Raji (cell line): ENCODE measurements around the gene ANKS4B.

Source experiments
- POLR2A ChIP-seq: IDR thresholded peaks from 2 replicates; pipeline ENCODE4 v1.6.1; 2011; ENCODE audit warnings: low read depth, low read length, control low read depth; ENCODE audit not compliant: insufficient read depth

The ANKS4B gene

GRCh38 chr16:21300309-21301167 is 67.0 kb downstream of the ANKS4B start:
- TF ChIP-seq POLR2A = peak; percentile 64

DNA sequence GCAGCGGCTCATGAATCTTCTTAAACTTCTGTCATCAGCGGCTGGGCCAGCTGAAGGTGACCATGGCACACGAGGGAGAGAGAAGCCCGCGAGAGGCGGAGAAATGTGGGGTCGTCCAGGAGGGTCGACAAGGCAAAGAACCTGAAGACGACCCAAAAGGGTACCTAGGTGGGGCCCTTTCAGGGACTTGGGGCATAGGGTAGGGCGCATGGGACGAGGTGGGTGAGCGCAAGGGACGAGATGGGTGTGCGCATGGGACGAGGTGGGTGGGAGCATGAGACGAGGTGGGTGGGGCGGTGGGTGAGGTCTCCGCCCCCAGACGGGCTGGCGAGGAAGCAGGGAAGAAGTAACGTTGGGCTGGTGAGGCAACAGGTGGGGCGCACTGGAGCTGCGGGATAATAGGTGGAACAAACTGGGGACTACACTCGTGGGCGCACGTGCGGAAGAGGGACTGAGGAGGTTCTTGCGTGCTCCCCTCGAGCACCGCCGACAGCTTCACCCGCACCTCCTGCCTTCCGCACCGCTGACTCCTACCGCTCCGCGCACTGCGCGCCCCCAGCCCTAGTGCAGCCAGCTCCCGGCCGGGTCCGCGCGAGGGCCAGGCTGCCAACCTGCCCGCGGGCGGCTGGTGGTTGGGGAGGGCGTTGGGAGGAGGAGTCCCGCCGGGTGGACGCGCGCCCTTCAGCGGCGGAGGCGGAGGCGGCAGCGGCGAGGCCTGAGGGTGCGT is 67.8 kb downstream of the ANKS4B start:
- peak; percentile 64 for TF ChIP-seq POLR2A

DNA sequence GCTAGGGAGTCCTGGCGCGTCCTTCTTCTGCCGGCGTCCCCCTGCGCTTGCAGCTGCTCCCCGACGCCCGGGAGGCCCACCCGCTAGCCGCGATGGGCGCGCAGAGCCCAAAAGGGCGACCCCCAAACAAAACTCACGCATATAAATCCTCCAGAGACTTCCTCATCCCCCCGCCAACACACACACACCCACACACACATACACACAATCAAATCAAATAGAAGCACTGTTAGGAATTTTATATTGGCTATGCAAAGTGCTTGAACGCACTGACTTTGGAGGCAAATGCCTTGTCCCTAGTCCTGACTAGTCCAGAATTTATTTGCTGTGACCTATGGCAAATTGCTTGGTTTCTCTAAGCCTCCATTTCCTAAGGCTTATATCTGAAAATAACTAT is 68.4 kb downstream of the ANKS4B start:
- TF ChIP-seq POLR2A = no peak

GRCh38 chr16:21302454-21302853 is 69.0 kb downstream of the ANKS4B start:
- no peak for TF ChIP-seq POLR2A

DNA sequence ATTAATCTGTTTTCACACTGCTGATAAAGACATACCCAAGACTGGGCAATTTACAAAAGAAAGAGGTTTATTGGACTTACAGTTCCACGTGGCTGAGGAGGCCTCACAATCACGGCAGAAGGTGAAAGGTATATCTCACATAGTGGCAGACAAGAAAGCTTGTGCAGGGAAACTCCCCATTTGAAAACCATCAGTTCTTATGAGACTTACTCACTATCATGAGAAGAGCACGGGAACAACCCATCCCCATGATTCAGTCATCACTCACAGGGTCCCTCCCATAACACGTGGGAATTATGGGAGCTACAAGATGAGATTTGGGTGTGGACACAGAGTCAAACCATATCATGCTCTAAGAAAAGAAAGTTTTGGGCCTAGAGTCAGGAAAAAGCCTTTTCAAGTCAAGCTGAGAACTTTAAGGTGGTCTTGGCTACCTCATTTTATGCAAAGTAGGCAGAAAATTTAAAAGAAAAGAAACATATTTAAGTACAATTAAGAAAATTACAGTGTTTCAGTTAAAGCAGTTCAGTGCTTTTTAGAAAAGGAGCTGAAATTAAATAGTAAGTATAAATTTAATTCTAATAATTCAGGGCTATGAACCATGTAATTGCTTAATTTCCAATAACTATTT is 69.5 kb downstream of the ANKS4B start:
- TF ChIP-seq POLR2A = no peak
